Bladder microvascular endothelial cell (primary cell): ENCODE results near the gene SLCO4C1. TPM values are rescaled to one million over a fixed set of nuclear protein-coding genes. Genes with fewer than 3 reads are reported as not detected.

Source experiments
- total RNA-seq: library from RNA; depleted of rRNA; stranded (reverse); fragments of >200 nt; gene quantifications from 2 replicates; pipeline ENCODE4 v1.2.3, GENCODE V29; 2014

SLCO4C1 gene
- not detected in 2 replicates for total RNA-seq

DNA sequence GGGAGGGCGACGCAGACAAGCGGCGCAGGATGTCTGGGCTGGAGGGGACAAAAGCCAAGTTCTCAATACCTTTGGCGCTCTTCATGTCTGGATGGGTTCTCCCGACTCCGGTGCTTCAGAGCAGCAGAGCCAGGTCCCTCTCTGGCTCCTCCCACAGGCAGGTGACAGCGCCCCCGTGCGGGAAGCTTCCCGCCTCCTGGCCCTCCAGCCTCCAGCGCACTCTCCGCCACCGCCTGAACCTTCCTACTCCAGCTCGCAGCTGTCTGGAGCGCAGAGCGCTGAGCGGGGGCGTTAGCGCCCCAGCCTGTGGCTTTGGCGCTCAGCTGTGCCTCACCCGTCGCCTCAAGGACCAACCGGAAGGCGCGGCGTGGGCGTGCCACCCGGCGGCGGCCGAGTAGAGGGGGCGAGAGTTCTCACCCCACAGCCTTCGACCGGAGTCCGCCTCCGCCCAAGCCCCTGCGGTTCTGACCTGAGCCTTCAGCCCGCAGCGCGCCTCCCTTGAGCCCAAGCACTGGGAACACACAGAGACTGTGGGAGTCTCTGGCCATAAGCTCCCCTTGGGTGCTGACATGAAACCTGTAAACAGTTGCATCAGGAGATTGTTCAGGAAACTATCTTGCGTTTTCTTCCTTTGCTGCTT is at the start of gene SLCO4C1:
TSS of gene SLCO4C1 (minus strand) at position 107 of the 640 bp plus-strand sequence. CDS start at position 85, 22 bp downstream.

Other genes with a start within 250 kb of the SLCO4C1 start
- gene SLCO6A1, start 202.7 kb upstream of the SLCO4C1 start, total RNA-seq: not detected in 2 replicates